ENCODE data around the gene CYP4F22. TPM values are rescaled to one million over a fixed set of nuclear protein-coding genes. Genes with fewer than 3 reads are reported as not detected.

Gene CYP4F22
- total RNA-seq, 1 donor from 2014 or later: not detected

GRCh38 chr19:15548648-15549047, 40.3 kb downstream of the CYP4F22 start:
- H3K9me3 Mint-ChIP-seq (ENCODE audit: unreplicated experiment): no peaks in the 10 kb centered on the region
- H3K4me1 Mint-ChIP-seq (ENCODE audit: unreplicated experiment): no peaks in the 10 kb centered on the region
- peaks cover 5% of the 10 kb centered on the region for H3K27me3 Mint-ChIP-seq (ENCODE audit: unreplicated experiment)
- H3K4me3 Mint-ChIP-seq (ENCODE audit: unreplicated experiment): no peak overlapping the region
- no peak for DNase-seq (ENCODE audit: extremely low spot score, unreplicated experiment)
- TF ChIP-seq CTCF (IDR thresholded peaks at IDR 0.05): no peak
- H3K36me3 Mint-ChIP-seq (ENCODE audit: unreplicated experiment): no peaks in the 10 kb centered on the region
- H3K27ac Mint-ChIP-seq (ENCODE audit: unreplicated experiment): no peak overlapping the region

GRCh38 chr19:15549581-15549980, 41.3 kb downstream of the CYP4F22 start:
- Mint-ChIP-seq H3K36me3 (ENCODE audit: unreplicated experiment) (no peaks in the 10 kb centered on the region), H3K4me1 (ENCODE audit: unreplicated experiment) (no peaks in the 10 kb centered on the region)

GRCh38 chr19:15550273-15550672, 41.9 kb downstream of the CYP4F22 start:
- TF ChIP-seq CTCF (IDR thresholded peaks at IDR 0.05): no peak
- Mint-ChIP-seq H3K4me3 (ENCODE audit: unreplicated experiment) (no peak overlapping the region), H3K9me3 (ENCODE audit: unreplicated experiment) (no peaks in the 10 kb centered on the region), H3K36me3 (ENCODE audit: unreplicated experiment) (no peaks in the 10 kb centered on the region), H3K27me3 (ENCODE audit: unreplicated experiment) (peaks cover 15% of the 10 kb centered on the region), H3K27ac (ENCODE audit: unreplicated experiment) (no peak overlapping the region), H3K4me1 (ENCODE audit: unreplicated experiment) (no peaks in the 10 kb centered on the region)
- no peak for DNase-seq (ENCODE audit: extremely low spot score, unreplicated experiment)

More at GRCh38 chr19:15549581-15549980, 41.3 kb downstream of the CYP4F22 start:
- Mint-ChIP-seq H3K27me3 (ENCODE audit: unreplicated experiment) (peaks cover 13% of the 10 kb centered on the region), H3K27ac (ENCODE audit: unreplicated experiment) (no peak overlapping the region), H3K9me3 (ENCODE audit: unreplicated experiment) (no peaks in the 10 kb centered on the region), H3K4me3 (ENCODE audit: unreplicated experiment) (no peak overlapping the region)
- DNase-seq (ENCODE audit: extremely low spot score, unreplicated experiment): no peak
- no peak for TF ChIP-seq CTCF (IDR thresholded peaks at IDR 0.05)

GRCh38 chr19:15550929-15551292, 42.6 kb downstream of the CYP4F22 start:
- H3K9me3 Mint-ChIP-seq (ENCODE audit: unreplicated experiment): no peaks in the 10 kb centered on the region
- TF ChIP-seq CTCF (IDR thresholded peaks at IDR 0.05): no peak
- peaks cover 5% of the 10 kb centered on the region for H3K4me1 Mint-ChIP-seq (ENCODE audit: unreplicated experiment)

DNA sequence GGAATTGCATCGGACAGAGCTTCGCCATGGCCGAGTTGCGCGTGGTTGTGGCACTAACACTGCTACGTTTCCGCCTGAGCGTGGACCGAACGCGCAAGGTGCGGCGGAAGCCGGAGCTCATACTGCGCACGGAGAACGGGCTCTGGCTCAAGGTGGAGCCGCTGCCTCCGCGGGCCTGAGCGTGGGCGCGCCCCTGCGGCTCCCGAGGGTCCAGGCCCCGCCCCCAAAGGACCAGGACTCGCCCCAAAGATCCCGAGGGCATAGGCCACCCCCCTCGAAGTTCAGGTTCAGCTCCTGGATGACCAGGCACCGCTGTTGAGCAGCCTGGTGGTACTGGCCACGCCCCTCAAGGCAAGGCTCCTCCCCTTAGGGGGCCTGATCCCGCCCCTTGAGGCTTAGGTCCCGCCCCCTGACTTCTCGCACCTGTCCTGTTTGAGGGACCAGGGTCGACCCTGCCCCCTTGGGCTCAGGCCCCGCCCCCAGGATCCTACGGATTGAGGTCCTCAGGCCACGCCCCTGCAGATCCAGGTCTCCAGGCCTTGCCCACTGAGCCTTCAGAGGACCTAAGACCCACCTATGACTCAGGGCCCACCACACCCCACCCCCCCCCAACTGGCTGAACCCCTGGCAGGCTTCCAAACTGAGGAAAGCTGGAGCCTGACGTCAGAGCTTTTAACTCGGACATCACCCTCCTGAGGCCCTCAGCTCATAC, 43.1 kb downstream of the CYP4F22 start:
- Mint-ChIP-seq H3K36me3 (ENCODE audit: unreplicated experiment) (no peaks in the 10 kb centered on the region), H3K27me3 (ENCODE audit: unreplicated experiment) (peaks cover 18% of the 10 kb centered on the region), H3K4me1 (ENCODE audit: unreplicated experiment) (peaks cover 10% of the 10 kb centered on the region), H3K27ac (ENCODE audit: unreplicated experiment) (no peak overlapping the region), H3K4me3 (ENCODE audit: unreplicated experiment) (no peak overlapping the region), H3K9me3 (ENCODE audit: unreplicated experiment) (no peaks in the 10 kb centered on the region)
- DNase-seq (ENCODE audit: extremely low spot score, unreplicated experiment): no peak
- no peak for TF ChIP-seq CTCF (IDR thresholded peaks at IDR 0.05)

More at GRCh38 chr19:15550929-15551292, 42.6 kb downstream of the CYP4F22 start:
- DNase-seq (ENCODE audit: extremely low spot score, unreplicated experiment): no peak
- H3K36me3 Mint-ChIP-seq (ENCODE audit: unreplicated experiment): no peaks in the 10 kb centered on the region
- peaks cover 18% of the 10 kb centered on the region for H3K27me3 Mint-ChIP-seq (ENCODE audit: unreplicated experiment)
- H3K27ac Mint-ChIP-seq (ENCODE audit: unreplicated experiment): no peak overlapping the region
- no peak overlapping the region for H3K4me3 Mint-ChIP-seq (ENCODE audit: unreplicated experiment)

Data from osteocyte (in vitro differentiated cells).